Stimulated activated CD8-positive, alpha-beta memory T cell treated with anti-CD3 and anti-CD28 coated beads, Interleukin-15, amount 100 ng/mL, for 24 hours (primary cell): ENCODE results near the gene ECT2L.
A peak's percentile ranks its signal among the peaks of the same experiment; 100 is the strongest.

Source experiments
- DNase-seq: peaks from one replicate; pipeline ENCODE4 v3.0.0-alpha.2; 2020; ENCODE audit warnings: low read depth

The ECT2L gene, protein sequence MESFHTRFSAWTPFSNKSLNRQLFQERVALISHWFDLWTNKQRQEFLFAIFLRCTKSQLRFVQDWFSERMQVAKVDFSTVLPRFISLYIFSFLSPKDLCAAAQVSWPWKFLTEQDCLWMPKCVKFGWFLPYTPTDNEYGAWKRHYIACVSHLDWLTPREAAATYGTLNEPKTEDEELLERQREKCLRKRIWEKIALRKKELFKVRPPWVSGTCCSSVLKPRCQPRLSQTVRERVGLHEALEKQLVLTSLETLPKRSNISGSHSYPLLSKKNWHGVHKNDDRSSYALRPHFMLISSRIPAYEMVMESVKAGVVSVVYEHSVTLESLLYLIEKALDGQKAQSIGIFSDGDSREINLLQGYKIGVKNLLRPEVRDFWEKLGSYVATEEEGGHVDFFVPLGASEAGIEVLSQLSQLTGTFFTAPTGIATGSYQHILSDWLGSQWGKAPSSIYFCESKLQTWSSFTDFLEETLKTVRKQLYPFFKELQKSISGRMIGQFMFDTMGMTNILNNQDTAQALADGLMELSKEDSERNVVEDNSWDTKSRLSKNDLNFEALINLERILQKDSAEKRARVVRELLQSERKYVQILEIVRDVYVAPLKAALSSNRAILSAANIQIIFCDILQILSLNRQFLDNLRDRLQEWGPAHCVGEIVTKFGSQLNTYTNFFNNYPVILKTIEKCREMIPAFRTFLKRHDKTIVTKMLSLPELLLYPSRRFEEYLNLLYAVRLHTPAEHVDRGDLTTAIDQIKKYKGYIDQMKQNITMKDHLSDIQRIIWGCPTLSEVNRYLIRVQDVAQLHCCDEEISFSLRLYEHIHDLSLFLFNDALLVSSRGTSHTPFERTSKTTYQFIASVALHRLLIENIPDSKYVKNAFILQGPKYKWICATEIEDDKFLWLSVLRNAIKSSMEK

DNA sequence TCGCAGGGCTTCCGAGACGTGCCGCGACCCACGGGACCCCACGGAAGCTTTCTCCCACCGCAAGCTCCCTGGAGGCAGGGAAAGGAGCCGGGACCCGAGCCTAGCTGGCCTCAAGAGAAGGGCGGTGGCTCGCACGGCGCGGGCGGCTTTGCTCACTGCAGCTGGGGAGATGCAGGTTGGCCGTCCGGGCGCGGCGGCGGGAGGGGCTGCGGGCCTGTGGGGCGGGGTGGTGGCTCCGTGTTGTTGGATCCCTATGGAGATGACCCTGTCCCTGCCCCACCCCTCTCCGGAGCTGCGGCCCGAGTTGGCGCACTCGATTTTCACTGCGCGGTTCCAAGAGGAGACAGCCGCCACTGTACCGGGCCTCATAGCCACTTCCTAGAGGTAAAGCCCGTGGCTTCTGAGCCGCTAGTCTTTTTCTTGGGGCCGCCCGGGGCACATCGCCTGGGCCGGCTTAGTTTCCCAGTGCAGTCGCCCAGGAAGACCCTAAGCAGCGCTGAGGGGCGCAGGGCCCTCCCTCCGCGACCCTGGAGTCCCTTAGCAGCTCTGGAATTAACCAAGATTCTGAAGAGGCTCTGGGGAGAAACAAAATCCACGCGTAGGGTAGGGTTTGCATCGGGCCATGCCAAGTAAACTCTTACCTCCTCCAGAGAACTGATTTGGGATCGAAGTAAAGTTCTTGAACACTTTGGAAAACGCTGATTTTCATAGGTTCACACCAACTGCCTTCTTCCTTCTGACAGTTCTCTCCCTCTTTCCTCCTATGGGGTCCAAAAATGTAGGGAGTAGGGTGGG, at the start of gene ECT2L:
Gene ECT2L (plus strand): TSS at position 279 of the 795 bp plus-strand sequence. CDS start 17,188 bp downstream, outside the sequence.
- no peak for DNase-seq

DNA sequence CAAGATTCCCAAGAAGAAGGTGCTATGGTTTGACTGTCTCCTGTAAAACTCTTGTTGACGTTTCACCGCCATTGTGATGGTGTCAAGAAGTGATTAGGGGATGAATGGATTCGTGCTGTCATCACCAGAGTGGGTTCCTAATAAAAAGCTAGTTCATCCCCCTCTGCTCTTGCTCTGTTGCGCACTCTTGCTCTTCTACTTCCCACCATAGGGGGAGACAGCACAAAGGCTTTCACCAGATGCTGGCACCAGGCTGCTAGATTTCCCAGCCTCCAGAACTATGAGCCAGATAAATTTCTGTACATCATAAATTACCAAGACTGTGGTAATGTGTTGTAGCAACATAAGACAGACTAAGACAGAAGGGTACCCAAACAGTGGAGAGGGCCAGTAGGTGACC, 43.9 kb upstream of the ECT2L start:
- DNase-seq = no peak

DNA sequence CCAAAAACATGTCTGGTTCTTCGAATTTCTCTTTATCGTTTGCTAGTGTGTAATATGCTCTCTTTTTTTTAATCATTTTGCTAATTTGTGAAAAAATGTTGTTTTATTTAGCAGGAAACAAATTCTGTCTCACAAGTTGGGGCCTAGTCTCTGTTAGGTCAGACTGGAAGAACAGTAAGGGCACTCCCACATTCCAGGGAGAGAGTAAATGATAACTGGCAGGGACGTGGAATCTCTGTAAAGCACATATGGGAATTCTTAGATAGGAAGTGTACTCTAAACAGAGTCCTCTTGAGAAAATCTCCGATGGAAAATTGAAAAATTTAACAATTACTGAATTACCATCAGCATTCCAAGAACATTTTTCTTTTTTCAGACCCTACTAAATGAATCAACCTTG, 38.8 kb upstream of the ECT2L start:
- DNase-seq = no peak

DNA sequence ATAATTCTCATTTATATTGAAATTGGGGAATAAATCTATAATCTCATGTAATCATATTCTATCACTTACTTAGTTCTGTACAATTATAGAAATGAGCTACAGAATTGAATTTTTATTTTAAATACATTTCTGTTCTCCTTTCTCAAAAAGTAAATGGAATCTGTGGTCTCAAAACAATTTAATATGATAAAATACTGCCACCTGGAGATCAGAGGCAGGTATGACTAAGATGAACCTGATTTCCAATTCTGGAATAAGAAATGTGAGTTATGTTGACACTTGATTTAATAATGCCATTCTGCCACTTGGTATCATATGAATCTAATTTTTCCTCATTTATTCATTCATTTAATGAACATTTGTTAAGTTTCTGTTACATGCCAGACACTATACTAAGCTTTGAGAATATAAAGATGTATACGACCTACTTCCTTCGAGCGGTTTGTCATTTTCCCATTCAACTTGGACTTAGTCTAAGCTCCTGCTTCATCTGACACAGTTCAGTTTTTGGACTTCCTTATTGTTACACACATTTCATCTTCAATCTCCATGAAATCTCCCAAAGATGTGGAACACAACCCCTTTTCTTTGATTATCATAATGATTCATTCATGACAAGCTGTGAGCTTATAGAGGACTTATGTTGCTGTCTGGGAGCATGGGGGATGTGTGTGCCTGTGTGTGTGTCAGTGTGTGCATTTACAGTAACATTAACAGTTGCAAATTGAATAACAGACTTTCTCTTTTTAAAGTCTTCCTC, 29.8 kb upstream of the ECT2L start:
- DNase-seq = no peak

DNA sequence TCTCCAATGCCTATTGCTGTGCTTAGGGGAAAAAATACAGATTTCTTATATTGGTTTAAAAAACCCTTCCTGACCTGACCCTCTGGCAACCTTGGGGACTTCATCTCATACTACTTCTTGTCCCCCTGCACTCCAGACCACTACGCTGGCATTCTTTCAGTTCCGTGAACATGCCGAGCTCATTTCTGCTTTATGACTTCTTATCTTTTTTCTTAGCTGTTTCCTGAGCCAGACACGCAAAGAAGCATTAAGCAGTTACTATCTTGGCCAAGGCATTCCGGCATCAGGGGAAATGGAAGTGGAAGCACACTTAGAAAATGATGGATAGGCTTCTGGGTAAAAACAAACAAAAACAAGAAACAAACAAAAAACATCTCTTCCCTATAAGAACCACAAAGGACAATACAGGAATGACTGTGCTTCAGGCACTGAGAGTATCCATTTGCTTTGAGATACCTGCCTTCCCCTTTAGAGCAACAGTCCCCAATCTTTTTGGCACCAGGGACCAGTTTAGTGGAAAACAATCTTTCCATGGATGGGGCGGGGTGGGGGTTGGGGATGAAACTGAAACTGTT, 26.7 kb upstream of the ECT2L start:
- no peak for DNase-seq

DNA sequence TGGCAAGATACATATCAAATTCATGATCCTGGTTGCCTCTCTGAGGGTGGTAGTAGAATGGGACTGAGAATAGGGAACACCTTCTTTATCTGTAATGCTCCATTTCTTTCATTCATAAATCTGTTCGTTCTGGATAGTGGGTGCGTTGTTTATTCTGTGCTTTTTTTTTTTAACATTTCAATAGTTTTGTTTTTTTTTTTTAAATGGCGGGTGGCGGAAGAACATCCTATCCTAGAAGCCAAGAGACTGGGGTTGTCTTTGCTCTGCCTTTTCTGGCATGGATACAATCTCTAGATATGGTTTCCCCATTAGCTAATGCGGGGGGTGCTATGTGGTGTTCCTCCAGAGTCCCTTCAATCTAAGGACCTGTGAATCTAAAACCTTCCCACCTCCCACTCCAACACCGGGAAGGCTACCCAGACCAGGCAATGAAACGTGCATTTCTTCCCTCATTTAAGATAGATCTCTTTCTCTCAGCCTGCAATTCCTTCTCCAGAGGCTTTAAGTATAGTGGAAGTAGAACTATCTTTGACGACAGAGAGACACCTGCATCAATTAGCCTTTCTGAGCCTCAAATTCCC, 23.2 kb upstream of the ECT2L start:
- DNase-seq = no peak

DNA sequence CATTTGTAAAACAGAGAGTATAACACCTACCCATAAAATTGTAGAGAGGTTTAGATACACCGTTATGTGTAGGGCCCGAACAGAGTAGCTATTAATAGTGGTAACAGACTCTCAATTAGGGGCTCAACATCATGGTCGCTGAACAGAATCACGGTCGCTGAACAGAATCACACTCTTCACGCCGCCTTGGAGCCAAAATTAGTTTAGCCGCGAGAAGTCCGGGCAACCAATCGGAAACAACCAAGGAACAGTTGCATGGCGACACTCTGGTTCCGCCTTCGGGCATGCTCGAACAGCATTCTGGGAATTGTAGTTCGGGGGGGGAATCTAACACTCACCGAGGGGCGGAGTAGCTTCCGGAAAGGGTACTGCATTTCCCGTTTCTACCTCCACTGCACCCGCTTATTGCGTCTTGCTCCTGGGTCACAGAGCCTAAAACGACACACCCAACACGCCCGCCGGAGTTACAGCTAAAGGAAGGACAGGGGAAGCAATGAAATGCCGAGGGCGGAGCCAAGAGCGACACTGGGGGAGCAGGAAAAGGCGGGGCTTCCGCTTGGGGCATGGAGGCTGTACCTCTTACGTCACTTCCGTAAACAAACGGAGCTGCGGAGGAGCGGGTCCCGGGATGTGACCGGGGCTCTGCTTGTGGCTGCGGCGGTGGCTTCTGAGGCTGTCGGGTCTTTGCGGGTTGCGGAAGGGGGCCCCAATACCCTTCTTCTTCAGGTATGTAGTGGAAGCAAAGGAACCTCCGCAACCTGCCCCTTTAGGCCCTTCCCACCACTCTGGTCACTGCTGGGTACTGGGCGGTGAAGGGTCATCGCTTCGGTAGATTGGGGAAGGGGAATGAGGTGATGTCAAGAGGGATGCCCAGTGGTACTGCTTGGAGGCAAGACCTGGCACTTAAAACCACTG, 22.5 kb upstream of the ECT2L start, which contains the start of gene CCDC28A:
Gene CCDC28A (plus strand): TSS at position 593 of the 915 bp plus-strand sequence. CDS start 2,352 bp downstream, outside the sequence.
- peak; percentile 73 for DNase-seq

DNA sequence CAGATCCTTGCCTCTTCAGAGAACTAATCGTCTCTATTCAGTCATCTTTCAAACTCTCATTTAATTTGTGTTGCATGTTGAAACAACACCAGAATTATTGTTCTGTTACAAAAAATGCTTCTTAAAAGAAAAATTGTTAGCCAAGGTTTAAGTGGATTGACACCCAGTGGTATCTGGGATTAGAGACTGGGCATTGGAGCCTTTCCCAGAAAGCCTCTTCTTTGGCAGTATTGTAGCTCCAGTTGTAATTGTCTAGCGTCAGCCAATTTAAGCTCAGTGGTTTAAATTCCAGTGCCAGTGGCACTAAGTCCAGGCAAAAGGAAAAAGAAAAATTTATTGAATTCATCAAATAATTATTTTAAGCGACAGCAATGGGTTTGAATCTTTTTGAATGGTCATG, 21.5 kb upstream of the ECT2L start:
- DNase-seq = no peak

DNA sequence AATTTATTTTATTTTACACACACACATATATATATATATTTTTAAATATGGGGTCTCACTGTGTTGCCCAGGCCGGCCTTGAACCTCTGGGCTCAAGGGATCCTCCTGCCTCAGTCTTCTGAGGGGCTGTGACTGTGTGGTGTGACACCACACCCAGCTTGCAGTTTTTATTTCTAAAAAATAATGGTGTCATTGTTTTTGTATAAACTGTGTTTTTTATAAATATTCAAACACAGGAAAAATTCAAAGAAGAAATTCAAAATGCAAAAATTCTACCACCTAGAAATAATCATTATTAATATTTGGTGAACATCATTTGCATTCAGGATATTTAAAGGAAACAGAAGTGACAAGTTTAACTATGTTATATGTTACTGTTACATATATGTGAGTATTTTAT, 19.2 kb upstream of the ECT2L start:
- DNase-seq = no peak

DNA sequence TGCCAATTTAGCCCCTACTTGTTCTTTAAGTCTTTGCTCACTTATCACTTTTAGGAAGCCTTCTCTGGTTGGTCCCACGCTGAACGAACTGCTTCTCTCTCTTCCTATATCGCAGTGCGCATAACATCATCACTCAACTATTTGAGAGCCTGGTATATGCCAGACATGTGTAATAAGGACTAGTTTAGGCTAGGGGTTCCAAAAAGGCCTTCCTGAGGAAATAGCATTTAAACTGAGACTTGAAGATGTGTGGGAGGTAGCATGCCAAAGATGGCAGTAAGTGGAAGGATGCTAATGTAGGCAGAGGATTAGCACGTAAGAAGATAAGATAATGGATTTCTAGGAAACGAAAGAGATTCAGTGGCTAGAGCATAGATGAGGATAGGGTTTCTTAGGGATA, 17.6 kb upstream of the ECT2L start:
- no peak for DNase-seq

DNA sequence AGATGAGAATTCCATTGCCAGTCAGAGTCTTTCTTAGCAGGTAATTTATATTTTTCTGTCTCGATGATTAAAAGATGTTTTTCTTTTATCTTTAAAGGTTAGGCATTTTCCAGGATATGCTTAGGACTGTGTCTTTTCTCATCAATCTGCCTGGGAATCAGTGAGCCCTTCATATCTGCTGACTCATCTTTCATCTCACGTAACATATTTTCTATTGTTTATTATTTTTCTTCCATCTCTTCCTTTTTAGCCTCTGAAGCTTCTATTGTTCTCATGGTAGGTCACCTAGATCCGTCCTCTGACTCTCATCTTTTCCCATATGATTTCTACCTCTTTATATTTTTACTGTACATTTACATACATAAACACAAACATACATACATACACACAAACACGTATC, 13.6 kb upstream of the ECT2L start:
- no peak for DNase-seq

DNA sequence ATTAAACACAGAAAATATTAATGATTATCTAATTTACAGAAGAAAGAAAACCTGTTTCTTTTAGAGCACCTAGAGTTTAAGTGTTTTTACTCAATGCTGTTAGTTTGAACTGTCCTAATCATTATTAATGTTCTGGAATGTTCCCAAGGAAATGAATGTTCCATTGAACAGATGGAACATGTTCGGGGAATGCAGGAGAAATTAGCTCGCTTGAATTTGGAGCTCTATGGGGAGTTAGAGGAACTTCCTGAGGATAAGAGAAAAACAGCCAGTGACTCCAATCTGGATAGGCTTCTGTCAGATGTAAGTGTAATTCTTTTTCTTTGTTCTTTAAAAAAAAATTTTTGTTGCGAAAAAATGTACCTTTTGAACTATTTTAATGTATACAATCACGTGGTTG, 10.8 kb upstream of the ECT2L start:
- DNase-seq = no peak

DNA sequence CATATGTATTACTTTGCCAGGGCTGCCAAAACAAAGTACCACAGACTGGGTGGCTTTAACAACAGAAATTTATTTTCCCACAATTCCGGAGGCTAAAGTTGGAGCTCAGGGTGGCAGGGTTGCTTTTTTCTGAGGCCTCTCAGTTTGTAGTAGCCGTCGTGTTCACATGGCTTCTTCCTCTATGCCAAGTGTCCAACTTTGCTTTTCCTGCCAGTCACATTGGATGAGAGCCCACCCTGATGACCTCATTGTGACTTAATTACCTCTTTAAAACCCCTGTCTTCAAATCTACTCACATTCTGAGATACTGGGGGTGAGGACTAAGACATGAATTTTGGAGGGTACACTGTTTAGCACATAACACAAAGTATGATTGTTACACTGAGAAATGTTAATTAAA, 9.9 kb upstream of the ECT2L start:
- no peak for DNase-seq

DNA sequence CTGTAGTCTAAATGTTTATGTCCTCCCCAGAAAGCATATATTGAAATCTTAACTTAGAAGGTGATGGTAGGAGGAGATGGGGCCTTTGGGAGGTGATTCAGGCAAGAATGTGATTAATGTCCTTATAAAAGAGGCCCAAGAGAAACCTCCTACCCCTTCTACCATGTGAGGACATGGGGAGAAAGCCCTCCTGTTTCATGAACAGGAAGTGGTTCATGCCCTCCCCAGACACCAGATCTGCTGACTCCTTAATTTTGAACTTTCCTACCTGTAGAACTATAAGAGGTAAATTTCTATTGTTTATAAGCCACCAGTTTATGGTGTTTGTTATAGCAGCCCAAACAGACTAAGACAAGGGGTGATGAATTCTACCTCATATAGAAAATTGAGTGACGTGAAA, 8.7 kb upstream of the ECT2L start:
- no peak for DNase-seq

DNA sequence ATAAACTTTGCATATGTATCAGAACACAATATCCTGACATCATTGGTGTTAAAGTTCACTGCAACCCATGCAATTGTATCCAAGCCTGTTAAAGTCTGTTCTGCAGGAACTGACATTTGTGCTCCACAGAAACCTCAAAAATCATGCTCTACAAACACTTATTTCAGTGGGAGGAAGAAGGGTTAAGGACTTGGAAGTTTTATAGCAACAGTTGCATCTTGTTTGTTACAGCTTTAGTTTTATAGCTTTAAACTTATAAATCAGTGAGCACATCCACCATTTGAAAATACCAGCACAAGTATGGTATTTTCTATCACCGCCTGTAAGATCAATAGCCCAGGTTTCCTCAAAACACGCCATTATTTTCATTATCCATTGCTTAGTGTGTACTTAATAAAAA, 884 bp downstream of the ECT2L start:
- DNase-seq = no peak

DNA sequence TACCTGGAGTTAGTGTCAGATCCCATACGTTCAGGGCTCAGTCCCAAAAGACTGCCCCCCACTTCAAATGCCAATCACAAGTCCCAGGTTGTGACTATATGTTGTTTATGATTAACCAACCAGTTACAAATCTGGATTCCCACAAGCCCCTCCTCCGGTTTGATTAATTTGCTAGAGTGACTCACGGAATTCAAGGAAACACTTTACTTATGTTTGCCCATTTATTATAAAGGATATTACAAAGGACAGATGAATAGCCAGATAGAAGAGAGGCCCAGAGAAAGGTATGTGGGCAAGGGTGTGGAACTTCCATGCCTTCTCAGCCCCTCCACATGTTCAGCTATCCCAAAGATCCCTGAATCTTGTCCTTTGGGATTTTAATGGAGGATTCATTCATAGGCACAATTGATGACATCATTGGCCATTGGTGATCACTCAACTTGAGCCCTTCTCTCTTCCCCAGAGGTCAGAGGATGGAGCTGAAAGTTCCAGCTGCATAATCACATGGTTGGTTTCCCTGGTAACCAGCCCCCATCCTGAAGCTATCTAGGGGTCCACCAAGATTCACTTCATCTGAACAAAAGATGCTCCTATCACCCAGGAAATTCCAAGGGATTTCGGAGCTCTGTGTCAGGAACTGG, 2.0 kb downstream of the ECT2L start:
- DNase-seq = no peak

DNA sequence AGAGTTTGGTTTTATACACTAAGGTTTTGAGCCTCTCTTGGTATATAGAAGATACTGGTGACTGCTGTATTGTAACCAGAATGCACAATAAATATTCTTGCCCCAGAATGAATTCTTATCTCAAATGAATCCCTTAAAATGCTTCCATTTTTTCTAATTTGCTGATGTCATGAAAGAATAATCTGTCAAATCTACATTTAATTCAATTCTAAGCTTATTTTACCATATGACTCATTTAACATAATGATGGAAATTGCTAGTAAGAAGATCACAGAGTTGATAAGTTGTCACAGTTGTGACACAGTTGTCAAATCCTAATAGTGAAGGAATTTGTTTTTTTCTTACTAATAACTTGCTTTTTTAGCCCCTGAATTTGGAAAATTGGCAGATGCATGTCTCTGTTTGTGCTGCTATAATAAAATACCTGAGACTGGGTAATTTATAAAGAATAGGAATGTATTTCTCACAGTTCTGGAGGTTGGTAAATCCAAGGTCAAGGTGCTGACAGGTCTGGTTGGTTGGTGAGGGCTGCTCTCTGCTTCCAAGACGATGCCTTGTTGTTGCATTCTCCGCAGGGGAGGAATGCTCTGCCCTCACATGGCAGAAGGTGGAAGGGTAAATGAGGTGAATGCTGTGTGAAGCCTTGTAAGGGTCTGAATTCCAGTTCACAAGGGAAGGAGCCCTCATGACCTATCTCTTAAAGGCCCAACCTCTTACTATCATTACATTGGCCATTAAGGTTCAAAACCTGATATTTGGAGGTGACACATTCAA, 4.7 kb downstream of the ECT2L start:
- no peak for DNase-seq

DNA sequence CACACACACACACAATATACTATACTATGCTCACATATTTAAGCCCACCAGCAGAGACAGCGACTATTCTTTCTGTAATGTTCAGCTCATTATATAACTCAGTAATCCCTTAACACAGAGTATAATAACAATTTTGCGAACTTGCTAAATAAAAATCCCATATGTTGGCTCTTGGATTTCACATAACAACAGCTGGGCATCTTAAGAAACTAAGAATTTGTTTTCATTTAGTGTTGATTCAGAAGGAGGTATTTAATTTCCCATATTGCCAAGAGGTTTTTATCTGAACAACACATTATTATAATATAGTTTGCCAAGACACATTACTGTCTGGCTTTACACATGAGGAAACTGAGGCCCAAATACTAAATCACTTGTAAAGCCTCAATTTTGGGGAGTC, 7.4 kb downstream of the ECT2L start:
- DNase-seq = no peak
